Breast epithelium (tissue), 4 donors: Measurements from ENCODE around the gene C1orf105. TPM values are rescaled to one million over a fixed set of nuclear protein-coding genes. Genes with fewer than 3 reads are reported as not detected.

Experiments used
- DNase-seq, 2 donors: peaks; one replicate each; pipeline ENCODE4 v3.0.0-alpha.2; 2019; ENCODE audit warnings: low spot score in 2 of 2
- H3K27ac ChIP-seq, 2 donors: fragments of 200-600 bp; sonication (generic) in 1 of 2; one replicate each; pipeline ENCODE4 v1.5.1; 2016 to 2019; ENCODE audit warnings: mild to moderate bottlenecking in 1 of 2
- H3K27me3 ChIP-seq, 2 donors: fragments of 200-600 bp; sonication (generic) in 1 of 2; one replicate each; pipeline versions ENCODE4 v1.5.1 to v1.6.0; 2017 to 2019; ENCODE audit warnings: control low read depth in 1 of 2, mild to moderate bottlenecking in 1 of 2
- H3K36me3 ChIP-seq: fragments of 200-600 bp; one replicate; pipeline ENCODE4 v1.5.1; 2019
- H3K4me1 ChIP-seq, 2 donors: fragments of 200-600 bp; sonication (generic); one replicate each; pipeline ENCODE4 v1.5.1; 2016 to 2019; ENCODE audit warnings: control low read depth in 1 of 2
- H3K4me3 ChIP-seq, 3 donors: fragments of 200-600 bp; sonication (generic); 1 replicate in 2 of 3; 2 replicates in 1 of 3; pipeline ENCODE4 v1.5.1; 2016 to 2019; ENCODE audit warnings: mild to moderate bottlenecking in 3 of 3, moderate library complexity in 2 of 3
- H3K9me3 ChIP-seq, 2 donors: fragments of 200-600 bp; sonication (generic) in 1 of 2; one replicate each; pipeline ENCODE4 v1.5.1; 2016 to 2019; ENCODE audit warnings: control low read depth in 1 of 2
- CTCF ChIP-seq, 3 donors: fragments of 450-650 bp; IDR thresholded peaks; one replicate each; pipeline ENCODE4 v1.5.1; 2016 to 2017; ENCODE audit warnings: antibody characterized with exemption in 3 of 3, mild to moderate bottlenecking in 3 of 3, moderate library complexity in 3 of 3
- POLR2A ChIP-seq: fragments of 450-650 bp; IDR thresholded peaks from one replicate; pipeline ENCODE4 v1.6.1; 2016; ENCODE audit warnings: antibody characterized with exemption, mild to moderate bottlenecking, moderate library complexity
- POLR2AphosphoS5 ChIP-seq, 3 donors: sonication (generic); formaldehyde crosslinking; IDR thresholded peaks; one replicate each; pipeline ENCODE4 v1.6.1; 2017; ENCODE audit warnings: antibody characterized with exemption in 3 of 3
- intact Hi-C: fragments of 100-400 bp; cut with DNase I; formaldehyde crosslinking; loops from one replicate; pipeline ENCODE4 v1.15.1; 2023; ENCODE audit warnings: low total_unique reads
- total RNA-seq, 3 donors: library from RNA; depleted of rRNA; stranded (reverse); fragments of >200 nt; gene quantifications; one replicate each; pipeline ENCODE4 v1.1.0, GENCODE V29; 2016

C1orf105 gene
- total RNA-seq, 3 donors from 2014 or later = not detected

GRCh38 chr1:172443666-172444453, 23.4 kb downstream of the C1orf105 start, which contains the start of gene PIGC:
Gene PIGC, minus strand, starts transcription at chr1:172444069. Its CDS starts 1,447 bp downstream, at chr1:172442622.
- no peaks in the 10 kb centered on the region for H3K27me3 ChIP-seq
- H3K4me1 ChIP-seq = peaks cover 0 to 13% of the 10 kb centered on the region in 2 donors
- H3K4me3 ChIP-seq = peak within 1 kb of the TSS; percentile 74 to 96 (median 95)
- H3K27ac ChIP-seq = peak within 1 kb of the TSS; percentile 83 to 90
- peak; percentile 79 to 90 for DNase-seq
- no peaks in the 10 kb centered on the region for H3K9me3 ChIP-seq
- intact Hi-C loops = no loop called here
- no peaks in the 10 kb centered on the region for H3K36me3 ChIP-seq
- TF ChIP-seq POLR2A (no peak), CTCF (IDR thresholded peaks at IDR 0.05) (peak; percentile 74 to 90 (median 86)), POLR2AphosphoS5 (IDR thresholded peaks at IDR 0.05) (peak in 2 of 3 donors; percentile 61 to 67)

- H3K27ac ChIP-seq = peak overlapping the region; percentile 83 to 90
- H3K9me3 ChIP-seq = no peaks in the 10 kb centered on the region
- H3K4me1 ChIP-seq = peaks cover 0 to 20% of the 10 kb centered on the region in 2 donors
- intact Hi-C loops = no loop called here
- no peak overlapping the region for H3K4me3 ChIP-seq
- TF ChIP-seq POLR2A (no peak), CTCF (IDR thresholded peaks at IDR 0.05) (no peak), POLR2AphosphoS5 (IDR thresholded peaks at IDR 0.05) (no peak)
- H3K27me3 ChIP-seq = no peaks in the 10 kb centered on the region
- DNase-seq = no peak
- H3K36me3 ChIP-seq = no peaks in the 10 kb centered on the region
Observed at GRCh38 chr1:172446547-172446946, 26.1 kb downstream of the C1orf105 start.

GRCh38 chr1:172447641-172448040, 27.2 kb downstream of the C1orf105 start:
- H3K4me1 ChIP-seq = peaks cover 0 to 17% of the 10 kb centered on the region in 2 donors
- no peak overlapping the region for H3K4me3 ChIP-seq
- intact Hi-C loops = no loop called here
- DNase-seq = peak in 1 of 2 donors; percentile 89
- TF ChIP-seq CTCF (IDR thresholded peaks at IDR 0.05) (no peak), POLR2AphosphoS5 (IDR thresholded peaks at IDR 0.05) (peak in 2 of 3 donors; percentile 38 to 72), POLR2A (no peak)
- no peaks in the 10 kb centered on the region for H3K36me3 ChIP-seq
- no peaks in the 10 kb centered on the region for H3K27me3 ChIP-seq
- H3K9me3 ChIP-seq = no peaks in the 10 kb centered on the region
- peak overlapping the region; percentile 83 to 90 for H3K27ac ChIP-seq

- DNase-seq = no peak
- intact Hi-C loops = no loop called here
- H3K27ac ChIP-seq = peak overlapping the region; percentile 73 to 83
- peaks cover 0 to 20% of the 10 kb centered on the region in 2 donors for H3K4me1 ChIP-seq
- H3K27me3 ChIP-seq = no peaks in the 10 kb centered on the region
- H3K4me3 ChIP-seq = no peak overlapping the region
- no peak for TF ChIP-seq POLR2AphosphoS5 (IDR thresholded peaks at IDR 0.05)
- TF ChIP-seq CTCF (IDR thresholded peaks at IDR 0.05) = no peak
- no peak for TF ChIP-seq POLR2A
- no peaks in the 10 kb centered on the region for H3K36me3 ChIP-seq
- H3K9me3 ChIP-seq = no peaks in the 10 kb centered on the region
Observed at GRCh38 chr1:172448995-172449584, 28.6 kb downstream of the C1orf105 start.
